Measurements from ENCODE around the gene RAB35. TPM values are rescaled to one million over a fixed set of nuclear protein-coding genes. Genes with fewer than 3 reads are reported as not detected.

RAB35 gene
- total RNA-seq, 1 donor from 2014 or later: 58.7 TPM

- intact Hi-C loops (cut with DNase I): no loop called here
- H3K27me3 ChIP-seq: no peaks in the 10 kb centered on the region
- H3K9me3 ChIP-seq: no peaks in the 10 kb centered on the region
- ATAC-seq: no peak
- no peak for TF ChIP-seq CTCF (IDR thresholded peaks at IDR 0.05)
- no peaks in the 10 kb centered on the region for H3K4me1 ChIP-seq
- no peak overlapping the region for H3K4me3 ChIP-seq
- DNase-seq: no peak
- no peaks in the 10 kb centered on the region for H3K36me3 ChIP-seq
- H3K27ac ChIP-seq: no peak overlapping the region
Measured at GRCh38 chr12:120075034-120075616, 41.4 kb downstream of the RAB35 start.

- DNase-seq (no peak), ATAC-seq (no peak)
- H3K4me1 ChIP-seq: no peaks in the 10 kb centered on the region
- no peaks in the 10 kb centered on the region for H3K9me3 ChIP-seq
- no peak overlapping the region for H3K4me3 ChIP-seq
- H3K36me3 ChIP-seq: no peaks in the 10 kb centered on the region
- no peak for TF ChIP-seq CTCF (IDR thresholded peaks at IDR 0.05)
- no peak overlapping the region for H3K27ac ChIP-seq
- H3K27me3 ChIP-seq: no peaks in the 10 kb centered on the region
- intact Hi-C loops (cut with DNase I): no loop called here
Measured at GRCh38 chr12:120072472-120073249, 43.9 kb downstream of the RAB35 start.

- Histone ChIP-seq H3K27me3 (no peaks in the 10 kb centered on the region), H3K4me3 (no peak overlapping the region), H3K9me3 (no peaks in the 10 kb centered on the region), H3K36me3 (no peaks in the 10 kb centered on the region), H3K27ac (no peak overlapping the region), H3K4me1 (no peaks in the 10 kb centered on the region)
- no peak for TF ChIP-seq CTCF (IDR thresholded peaks at IDR 0.05)
- no peak for DNase-seq
- intact Hi-C loops (cut with DNase I): no loop called here
- ATAC-seq: no peak
Measured at GRCh38 chr12:120071493-120072020, 45.0 kb downstream of the RAB35 start.

- H3K36me3 ChIP-seq: no peaks in the 10 kb centered on the region
- ATAC-seq: no peak
- H3K27ac ChIP-seq: no peak overlapping the region
- no peaks in the 10 kb centered on the region for H3K4me1 ChIP-seq
- no peak overlapping the region for H3K4me3 ChIP-seq
- DNase-seq: no peak
- no peak for TF ChIP-seq CTCF (IDR thresholded peaks at IDR 0.05)
- intact Hi-C loops (cut with DNase I): no loop called here
- no peaks in the 10 kb centered on the region for H3K27me3 ChIP-seq
- no peaks in the 10 kb centered on the region for H3K9me3 ChIP-seq
Measured at GRCh38 chr12:120069278-120069677, 47.3 kb downstream of the RAB35 start.

- intact Hi-C loops (cut with DNase I): no loop called here
- Histone ChIP-seq H3K4me3 (no peak overlapping the region), H3K27me3 (no peaks in the 10 kb centered on the region), H3K9me3 (no peaks in the 10 kb centered on the region), H3K36me3 (no peaks in the 10 kb centered on the region), H3K27ac (no peak overlapping the region), H3K4me1 (no peaks in the 10 kb centered on the region)
- DNase-seq: no peak
- no peak for ATAC-seq
- TF ChIP-seq CTCF (IDR thresholded peaks at IDR 0.05): no peak
Measured at GRCh38 chr12:120067901-120068300, 48.7 kb downstream of the RAB35 start.
